Endometrial microvascular endothelial cells (primary cell): ENCODE results near the gene GARIN5A. TPM values are rescaled to one million over a fixed set of nuclear protein-coding genes. Genes with fewer than 3 reads are reported as not detected.

Source experiments
- in situ Hi-C: cut with HindIII; loops from 2 replicates; pipeline ENCODE4 v1.10.0; 2017; ENCODE audit warnings: low sequenced_read_pairs, low pct_unique_long_range_greater_than_20kb; ENCODE audit errors: inconsistent ontology term
- total RNA-seq: library from RNA; depleted of rRNA; stranded (reverse); fragments of >200 nt; gene quantifications from one replicate; pipeline ENCODE4 v1.2.3, GENCODE V29; 2015; ENCODE audit errors: inconsistent ontology term

The GARIN5A gene
- not detected for total RNA-seq

DNA sequence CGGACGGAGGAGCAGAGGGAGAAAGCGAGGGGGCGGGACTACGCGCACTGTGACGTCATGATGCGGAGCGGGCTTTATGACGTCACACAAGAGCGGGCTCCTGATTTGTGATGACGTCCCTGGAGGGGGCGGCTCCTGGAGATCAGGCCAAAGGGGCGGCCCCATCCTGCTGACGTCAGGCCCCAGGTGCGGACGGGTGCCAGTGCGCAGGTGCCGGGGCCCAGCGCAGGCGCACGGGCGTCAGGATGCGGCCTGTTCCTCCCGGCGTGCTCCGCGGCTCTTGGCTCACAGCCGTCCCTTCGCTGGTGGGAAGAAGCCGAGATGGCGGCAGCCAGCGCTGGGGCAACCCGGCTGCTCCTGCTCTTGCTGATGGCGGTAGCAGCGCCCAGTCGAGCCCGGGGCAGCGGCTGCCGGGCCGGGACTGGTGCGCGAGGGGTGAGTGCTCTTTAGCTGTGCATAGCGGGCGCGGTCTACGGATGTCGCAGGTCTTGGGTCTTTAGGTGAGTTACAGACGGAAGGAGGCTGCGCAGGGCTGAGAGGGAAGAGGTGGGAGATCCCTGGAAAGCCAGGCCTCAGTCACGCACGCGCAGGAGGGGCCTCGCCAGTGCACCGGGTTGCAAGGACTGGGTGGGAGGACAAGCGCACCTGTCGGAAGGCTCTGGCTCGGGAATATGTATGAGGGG, at the start of gene GARIN5A, which contains the start of gene EMC10:
Gene GARIN5A (minus strand): TSS at position 625 of the 683 bp plus-strand sequence. CDS start 460 bp downstream, at position 165.
Gene EMC10 (plus strand): TSS at position 284 of the 683 bp plus-strand sequence. CDS start 38 bp downstream, at position 322.
- in situ Hi-C loops = no loop called here

DNA sequence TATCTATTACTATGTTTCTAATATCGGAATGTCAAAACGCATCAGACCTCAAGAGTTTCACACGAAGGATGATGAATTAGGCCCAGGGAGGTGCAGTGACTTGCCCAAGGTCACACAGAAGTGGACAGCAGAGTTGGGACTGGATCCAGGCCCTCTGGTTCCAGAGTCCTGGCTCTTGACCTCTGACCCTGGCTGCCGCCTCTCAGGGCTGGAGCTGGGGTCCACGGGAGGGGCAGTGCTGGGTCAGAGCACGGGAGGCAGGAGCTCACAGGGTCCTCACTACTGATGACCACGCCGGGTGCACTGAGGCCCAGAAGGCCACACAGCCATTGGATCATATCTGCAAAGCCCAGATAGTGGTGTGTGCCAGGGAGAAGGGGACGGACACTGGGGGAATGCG, 46.2 kb upstream of the GARIN5A start:
- in situ Hi-C loops = no loop called here

DNA sequence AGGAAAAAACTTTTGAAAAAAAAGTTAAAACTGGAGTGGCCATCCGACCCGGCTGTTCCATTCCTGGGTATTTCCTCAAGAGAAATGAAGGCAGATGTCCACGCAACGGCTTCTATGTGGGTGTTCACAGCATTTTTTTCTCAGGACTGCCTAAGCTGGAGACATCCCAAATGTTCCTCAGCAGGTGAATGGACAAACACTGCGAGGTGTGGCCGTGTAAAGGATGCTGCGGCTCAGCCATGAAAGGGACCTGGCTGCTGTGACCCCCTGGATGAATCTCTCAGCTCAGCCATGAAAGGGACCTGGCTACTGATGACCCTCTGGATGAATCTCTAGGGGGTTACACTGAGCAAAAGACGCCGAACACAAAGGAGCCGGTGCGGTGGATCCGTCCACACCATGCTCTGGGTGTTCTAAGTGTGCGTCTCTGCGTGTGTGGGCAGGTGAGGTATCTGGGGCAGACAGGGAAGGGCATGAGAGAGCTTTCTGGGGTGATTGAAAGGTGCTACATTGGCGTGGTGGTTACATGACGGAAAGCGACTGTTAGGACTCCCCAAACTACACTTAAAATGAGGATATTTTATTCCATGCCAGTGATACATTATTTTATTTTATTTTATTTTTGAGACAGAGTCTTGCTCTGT, 44.3 kb upstream of the GARIN5A start:
- in situ Hi-C loops = no loop called here

DNA sequence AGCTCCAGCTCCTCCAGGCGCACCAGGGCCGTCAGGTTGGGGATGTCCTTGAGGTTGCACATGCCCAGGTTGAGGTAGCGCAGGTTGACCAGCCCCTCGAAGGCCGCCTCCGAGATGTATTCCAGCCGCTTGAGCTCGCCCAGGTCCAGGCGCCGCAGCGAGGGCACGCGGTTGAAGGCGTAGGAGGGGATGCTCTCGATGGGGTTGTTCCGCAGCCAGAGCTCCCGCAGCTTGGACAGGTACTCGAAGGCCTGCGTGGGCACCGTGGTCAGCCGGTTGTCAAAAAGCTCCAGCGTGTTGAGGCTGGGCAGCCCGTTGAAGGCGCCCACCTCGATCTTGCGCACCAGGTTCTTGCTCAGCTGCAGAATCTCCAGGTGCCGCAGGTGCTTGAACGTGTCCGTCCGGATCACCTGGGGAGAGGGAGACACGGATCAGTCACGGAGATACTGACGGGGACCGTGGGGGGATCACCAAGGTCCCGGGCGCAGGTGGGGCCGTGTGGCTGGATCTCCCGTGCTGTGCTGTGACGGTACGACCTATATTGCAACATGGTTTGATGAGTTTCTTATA, 42.4 kb upstream of the GARIN5A start:
- in situ Hi-C loops = no loop called here

DNA sequence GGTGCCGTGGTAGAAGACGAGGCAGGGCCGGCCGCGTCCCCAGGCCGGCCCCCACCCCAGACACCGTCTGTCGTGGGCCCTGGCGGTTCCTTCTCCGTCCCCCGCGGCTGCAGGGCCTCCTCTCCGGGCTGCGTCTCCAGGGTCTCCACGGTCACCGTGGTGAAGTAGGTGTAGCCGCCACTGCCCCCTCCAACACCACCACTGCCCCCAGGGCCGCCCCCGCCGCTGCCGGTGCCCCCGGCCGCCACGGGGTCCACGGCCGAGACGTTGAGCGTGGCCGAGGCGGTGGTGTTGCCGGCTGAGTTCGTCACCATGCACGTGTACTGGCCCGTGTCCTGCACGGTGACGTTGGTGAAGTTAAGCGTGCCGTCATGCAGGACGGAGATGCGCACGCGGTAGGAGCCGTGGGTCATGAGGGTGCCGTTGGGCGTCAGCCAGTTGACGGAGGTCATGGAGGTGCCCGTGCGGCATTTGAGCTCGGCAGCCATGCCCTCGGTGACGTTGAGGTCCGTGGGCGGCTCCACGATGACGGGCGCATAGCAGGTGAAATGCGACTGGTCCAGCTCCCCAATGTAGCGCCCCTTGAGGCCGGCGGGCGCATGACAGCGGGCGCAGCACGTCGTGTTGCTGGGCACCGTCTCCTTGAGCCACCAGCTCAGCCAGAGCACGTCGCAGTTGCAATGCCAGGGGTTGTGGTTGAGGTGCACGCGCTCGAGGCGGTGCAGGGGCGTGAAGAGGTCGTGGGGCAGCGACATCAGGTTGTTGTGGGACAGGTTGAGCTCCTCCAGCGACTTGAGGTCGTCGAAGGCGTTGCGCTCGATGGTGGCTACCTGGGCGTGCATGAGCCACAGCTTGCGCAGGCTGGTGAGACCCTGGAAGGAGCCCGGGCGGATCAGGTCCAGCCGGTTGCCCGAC, 41.7 kb upstream of the GARIN5A start:
- in situ Hi-C loops = no loop called here

DNA sequence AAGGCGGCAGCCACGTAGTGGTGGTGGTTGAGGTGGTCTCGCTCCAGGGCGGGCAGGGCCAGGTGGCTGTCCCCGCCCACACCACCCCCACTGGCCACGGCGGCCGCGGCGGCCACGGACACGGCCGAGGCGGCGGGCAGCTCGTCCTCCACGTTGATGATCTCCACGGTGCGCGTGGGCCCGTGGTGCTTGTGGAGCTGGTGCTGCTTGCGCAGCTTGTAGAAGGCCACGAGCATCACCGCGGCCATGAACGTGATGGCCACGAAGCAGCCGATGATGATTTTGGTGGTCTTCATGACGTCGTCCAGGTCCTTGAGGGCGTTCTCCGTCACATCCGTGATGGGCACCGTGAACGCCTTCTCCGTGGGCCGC, 41.0 kb upstream of the GARIN5A start:
- in situ Hi-C loops = no loop called here

DNA sequence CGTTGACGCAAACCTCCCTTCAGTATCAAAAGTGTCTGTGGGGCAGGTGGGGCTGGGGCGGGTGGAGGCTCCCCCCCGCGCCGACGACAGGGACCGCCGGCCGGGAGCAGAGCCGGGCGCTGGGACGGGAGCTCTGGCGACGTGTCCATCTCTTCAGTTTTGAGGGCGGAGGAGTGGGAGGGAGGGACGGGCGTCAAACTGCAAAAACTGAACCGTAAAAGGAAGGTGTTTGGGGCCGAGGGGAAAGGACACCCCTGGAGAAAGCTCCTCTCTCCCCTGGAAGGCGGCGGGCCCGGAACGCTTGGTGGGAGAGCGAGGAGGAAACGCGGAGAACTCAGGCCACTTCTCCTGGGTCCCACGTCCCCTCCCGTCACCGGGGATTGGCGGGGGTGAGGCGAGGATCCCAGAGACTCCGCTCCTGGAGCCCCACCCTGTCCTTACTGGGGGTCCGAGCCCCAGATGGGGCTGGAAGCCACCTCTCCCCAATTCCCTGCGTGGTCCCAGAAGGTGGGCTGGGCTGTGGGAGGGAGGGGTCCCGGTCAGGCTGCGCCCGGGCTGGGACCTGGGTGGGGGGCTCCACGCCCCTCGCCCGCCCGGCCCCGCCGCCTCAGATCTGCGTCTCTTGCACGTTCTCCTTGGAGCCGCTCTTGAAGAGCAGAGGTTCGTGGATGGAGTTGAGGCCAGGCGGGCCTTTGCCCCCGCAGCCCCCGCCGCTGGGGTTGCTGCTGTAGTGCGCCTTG, 40.5 kb upstream of the GARIN5A start:
- in situ Hi-C loops = no loop called here

DNA sequence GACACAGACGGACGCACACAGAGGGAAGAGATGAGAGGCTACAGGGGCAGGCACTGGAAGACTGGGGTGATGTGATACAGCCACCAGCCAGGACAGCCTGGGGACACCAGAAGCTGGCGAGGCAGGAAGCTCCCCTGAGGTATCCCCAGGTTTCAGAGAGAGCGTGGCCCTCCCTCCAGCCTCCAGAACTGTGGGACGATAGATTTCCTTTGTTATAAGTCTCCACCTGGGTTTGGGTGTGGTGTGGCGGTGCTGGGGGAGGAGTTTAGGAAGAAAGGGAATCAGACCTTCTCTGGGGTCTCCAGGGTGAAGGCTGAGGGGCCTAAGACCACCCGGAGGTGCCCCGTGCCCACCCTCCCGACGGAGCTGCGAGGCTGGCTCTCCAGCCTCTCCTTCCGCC, 39.8 kb upstream of the GARIN5A start:
- in situ Hi-C loops = no loop called here

DNA sequence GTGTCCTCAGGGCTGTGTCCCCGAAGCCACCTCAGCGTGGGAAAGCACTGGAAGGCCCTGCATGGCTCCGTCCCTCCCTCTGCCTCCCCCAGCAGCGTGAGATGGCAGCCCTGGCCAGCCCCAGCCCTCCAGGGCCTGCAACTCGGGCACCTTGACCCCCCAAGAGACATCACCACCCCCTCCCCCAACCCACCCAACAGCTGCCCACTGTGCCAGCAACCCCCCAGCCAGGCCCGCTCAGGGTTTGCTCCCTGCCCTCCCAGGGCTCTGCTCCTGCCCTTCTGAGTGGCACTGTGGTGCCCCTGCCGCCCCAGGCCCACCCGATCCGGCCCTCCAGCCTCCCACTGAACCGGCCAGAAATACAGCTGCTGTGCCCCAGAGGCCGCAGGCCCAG, 38.5 kb upstream of the GARIN5A start:
- in situ Hi-C loops = no loop called here

DNA sequence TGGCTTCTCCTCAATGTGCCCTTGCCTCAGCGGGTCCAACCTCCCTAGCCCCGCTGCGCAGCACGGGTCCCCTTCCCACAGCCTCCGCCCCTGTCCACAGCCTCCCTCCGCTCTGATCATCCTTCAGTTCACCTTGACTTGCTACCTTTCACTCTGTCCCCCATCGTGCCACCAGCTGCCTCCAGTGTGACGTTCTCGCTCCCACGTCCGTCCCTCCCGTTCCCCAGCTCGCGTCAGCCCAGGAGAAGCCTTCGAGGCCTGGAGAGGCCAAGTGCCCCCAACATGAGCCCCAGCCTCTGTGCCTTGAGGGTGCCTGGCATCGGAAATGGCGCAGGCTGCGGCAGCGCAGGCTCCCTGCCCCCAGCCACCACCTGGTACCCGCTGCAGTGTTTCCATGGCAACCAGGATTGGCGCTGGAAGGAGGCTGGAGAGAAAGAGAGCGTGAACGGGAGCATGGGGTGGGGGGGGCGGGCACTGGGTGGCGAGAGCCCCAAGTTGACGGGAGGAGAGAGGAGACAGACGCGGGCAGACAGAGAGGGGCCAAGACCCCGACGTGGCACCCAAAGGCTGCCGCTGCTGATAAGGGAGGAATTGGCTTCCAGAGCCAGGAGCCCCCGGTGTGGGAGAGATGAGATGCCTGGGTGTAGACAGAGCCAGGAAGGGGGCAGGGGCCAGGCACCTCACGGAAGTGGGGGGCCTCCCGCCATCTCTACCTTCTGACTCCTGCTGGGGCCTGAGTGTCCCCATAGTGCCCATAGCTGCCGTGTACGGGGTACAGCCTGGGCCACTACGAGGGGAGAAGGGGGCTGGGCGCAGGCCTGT, 37.9 kb upstream of the GARIN5A start:
- in situ Hi-C loops = no loop called here

DNA sequence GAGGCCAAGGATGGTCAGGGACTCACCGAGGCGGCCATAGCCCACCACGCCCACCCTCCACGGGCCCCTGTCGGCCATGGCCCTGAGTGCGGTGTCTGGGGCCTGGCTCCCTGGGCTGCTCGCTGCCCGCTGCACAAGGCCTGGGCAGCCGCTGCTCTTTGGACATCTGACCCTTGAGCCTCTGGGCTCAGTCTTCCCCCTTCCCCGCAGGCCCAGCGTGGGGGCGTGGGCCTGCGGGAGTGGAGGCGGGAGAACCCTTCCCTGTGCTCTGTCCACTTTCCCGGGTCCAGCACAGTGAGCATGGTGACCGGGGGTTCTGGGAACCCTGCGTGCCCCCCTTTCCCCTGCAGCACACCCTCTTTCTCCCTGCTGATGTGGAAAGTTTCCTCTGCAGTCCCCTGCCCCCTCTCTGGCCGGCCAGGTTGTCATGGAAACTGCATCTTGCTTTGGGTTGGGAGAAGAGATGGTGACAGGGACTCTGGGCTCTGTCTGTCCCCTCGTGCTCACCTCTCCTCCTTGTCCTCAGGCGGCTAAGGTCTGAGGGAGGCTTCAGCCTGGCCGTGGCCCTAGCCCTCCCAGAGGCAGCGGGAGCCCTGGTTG, 37.2 kb upstream of the GARIN5A start, which contains the start of gene ASPDH:
Gene ASPDH (minus strand): TSS at position 168 of the 600 bp plus-strand sequence. CDS start 90 bp downstream, at position 78.
- in situ Hi-C loops = no loop called here

DNA sequence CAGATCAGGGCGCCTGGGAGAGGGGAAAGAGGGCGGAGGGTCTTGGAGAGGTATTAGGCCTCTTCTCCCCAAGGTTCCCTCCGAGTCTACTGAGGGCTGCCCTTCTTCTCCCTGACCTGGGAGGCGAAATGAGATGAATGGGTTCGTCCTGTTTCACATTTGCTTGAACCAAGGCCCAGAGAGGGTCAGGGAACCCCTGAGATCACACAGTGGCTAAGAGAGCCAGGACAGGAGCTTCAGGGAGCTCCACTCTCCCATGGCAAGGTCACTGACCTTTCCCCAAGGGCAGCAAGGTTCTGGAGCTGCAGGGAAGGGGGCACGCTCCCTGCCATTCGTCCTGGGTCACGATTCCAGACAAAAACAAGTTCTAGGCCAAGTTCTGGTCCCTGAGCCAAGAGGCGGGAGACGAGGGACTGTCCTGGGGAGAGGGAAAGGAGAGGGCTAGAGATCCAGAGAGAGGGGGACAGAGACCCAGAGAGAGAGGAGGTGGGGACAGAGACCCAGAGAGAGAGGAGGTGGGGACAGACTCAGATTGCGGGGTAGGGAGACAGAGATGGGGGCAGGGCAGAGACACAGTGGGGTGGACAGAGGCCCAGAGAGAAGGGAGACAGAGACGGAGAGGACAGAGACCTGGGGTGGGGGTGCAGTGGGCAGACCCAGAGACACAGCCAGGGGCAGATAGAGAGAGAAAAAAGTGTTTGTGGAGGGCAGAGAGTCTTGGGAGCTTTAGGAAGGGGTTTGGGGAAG, 36.5 kb upstream of the GARIN5A start:
- in situ Hi-C loops = no loop called here

DNA sequence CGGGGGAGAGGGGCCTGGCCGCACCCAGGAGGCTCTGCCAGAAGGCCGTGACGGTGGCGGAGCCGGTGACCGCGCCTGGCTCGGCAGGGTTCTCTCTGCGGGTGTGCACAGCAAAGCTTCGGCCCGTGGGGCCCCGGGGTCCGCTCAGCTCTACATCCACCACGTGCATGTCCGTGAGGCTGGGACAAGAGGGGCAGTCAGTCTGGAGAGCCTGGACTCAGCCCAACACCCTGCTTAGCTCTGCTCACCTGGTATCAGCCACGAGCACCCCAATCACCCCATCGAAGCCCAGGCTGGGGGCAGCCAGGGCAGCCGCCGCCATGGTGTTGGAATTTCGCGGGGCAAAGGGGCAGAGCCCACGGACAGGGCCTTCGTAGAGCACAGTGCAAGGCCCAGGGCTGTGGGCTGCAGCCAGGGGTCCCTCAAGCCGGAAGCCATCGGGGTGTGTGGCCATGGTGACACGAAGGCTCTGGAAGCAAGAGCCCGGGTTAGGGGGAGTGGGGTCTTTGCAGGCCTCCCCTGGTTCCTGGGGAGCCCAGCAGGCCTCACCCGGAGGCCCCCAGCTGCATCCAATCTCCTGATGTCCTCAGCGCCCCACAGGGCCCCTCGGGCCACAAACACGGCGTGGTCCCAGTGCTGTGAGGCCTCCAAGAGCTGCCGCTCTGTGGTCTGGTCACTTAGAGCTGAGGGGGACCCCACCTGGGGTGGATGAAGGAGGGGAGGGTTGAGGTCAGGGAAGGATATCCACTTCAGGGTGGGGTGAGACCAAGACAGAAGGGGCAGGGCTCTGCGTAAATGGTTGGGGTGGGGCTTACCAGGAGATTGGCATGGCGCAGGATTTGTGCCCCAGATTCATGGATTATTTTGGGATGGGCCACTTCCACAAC, 35.7 kb upstream of the GARIN5A start:
- in situ Hi-C loops = no loop called here

DNA sequence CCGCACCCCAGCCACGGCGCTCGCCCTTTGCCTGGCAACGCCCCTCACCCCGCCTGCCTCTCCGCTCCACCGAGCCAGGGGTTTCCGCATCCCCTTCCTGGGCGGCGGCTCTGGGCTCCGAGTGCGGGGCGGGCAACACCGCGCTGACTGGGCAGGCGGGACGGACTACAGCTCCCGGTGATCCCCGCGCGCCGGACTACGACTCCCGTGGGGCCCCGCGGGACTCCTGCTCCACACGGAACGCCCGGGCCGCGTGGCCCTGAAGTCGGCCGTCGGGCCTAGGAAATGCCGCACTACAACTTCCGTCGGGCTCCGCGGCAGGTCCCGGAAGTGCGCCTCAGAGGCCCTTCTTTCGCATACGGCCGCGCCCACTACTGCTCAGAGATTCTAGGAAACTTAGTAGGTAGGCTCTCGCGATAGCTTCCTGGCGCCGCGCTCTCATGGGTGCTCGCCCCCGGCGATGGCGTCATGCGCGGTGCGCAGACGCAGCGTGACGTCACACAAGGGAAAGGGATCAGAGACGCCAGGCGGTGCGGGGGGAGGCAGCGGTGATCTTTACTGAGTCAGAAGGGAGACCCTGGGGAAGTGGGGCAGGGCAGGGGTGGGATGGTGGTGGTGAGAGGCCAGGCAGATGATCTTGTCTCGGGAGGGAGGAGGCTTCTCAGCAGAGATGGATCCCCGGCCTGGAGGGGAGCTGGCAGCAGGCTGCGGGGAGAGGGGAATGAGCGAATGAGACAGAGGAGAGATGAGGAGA, 34.6 kb upstream of the GARIN5A start, which contains the start of gene JOSD2:
Gene JOSD2 (minus strand): TSS at position 123 of the 754 bp plus-strand sequence. CDS start 760 bp downstream, outside the sequence.
- in situ Hi-C loops = no loop called here

DNA sequence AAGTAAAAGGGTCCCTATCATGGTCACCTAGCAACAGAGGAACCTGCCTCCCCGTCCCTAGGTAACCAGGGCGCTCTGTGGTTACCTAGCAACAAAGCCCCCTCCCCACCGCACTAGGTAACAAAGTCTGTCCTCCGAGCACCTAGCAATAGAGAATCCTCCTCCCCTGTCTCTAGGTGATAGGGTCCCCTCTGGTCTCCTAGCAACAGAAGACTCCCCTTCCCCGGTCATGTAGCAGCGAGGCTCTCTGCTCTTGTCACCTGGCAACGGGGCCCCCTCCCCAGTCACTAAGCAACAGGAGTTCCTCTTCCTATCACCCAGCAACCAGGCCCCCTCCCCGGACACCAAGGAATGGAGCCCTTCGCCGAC, 34.0 kb upstream of the GARIN5A start:
- in situ Hi-C loops = no loop called here
